OCI-LY7 (cell line): ENCODE results near the gene RET. TPM values are rescaled to one million over a fixed set of nuclear protein-coding genes. Genes with fewer than 3 reads are reported as not detected.

Source experiments
- BruUV-seq: library from RNA; stranded (reverse); fragments of 400-500 nt; replicated peaks from 2 replicates; lab custom pipeline; 2021; lab: Mats Ljungman, UMichigan
- CTCF ChIA-PET: fragments of 300-600 bp; sonication (Branson Sonifier 250); formaldehyde crosslinking; loops from one replicate; lab custom pipeline; 2022; ENCODE audit warnings: antibody characterized with exemption; ENCODE audit not compliant: unreplicated experiment; lab: Charles Lee
- POLR2A ChIA-PET: fragments of 300-600 bp; sonication (Branson Sonifier 250); formaldehyde crosslinking; loops from one replicate; lab custom pipeline; 2022; ENCODE audit warnings: antibody characterized with exemption; lab: Charles Lee
- DNase-seq: peaks from one replicate; pipeline ENCODE4 v3.0.0-alpha.2; 2015; ENCODE audit warnings: low spot score
- H2AFZ ChIP-seq: fragments of 200-600 bp; sonication (generic), shearing (Covaris generic); 2 replicates; pipeline ENCODE4 v1.6.1; 2014; ENCODE audit warnings: mild to moderate bottlenecking, antibody characterized with exemption, low read length, moderate library complexity
- H3K27ac ChIP-seq: fragments of 200-600 bp; sonication (generic); 2 replicates; pipeline ENCODE4 v1.5.1; 2014; ENCODE audit warnings: mixed run types, low read depth, mild to moderate bottlenecking, moderate library complexity, low read length, inconsistent platforms; ENCODE audit not compliant: poor library complexity, severe bottlenecking
- H3K36me3 ChIP-seq: fragments of 200-600 bp; sonication (generic); 2 replicates; pipeline ENCODE4 v1.6.1; 2014; ENCODE audit warnings: mild to moderate bottlenecking, antibody characterized with exemption, low read length, moderate library complexity, mixed read lengths; ENCODE audit not compliant: insufficient read depth
- H3K4me1 ChIP-seq: fragments of 200-600 bp; sonication (generic); 2 replicates; pipeline ENCODE4 v1.5.1; 2014; ENCODE audit warnings: mild to moderate bottlenecking, low read length; ENCODE audit not compliant: insufficient read depth, poor library complexity, severe bottlenecking
- H3K4me2 ChIP-seq: fragments of 200-600 bp; sonication (generic); 2 replicates; pipeline ENCODE4 v1.6.1; 2014; ENCODE audit warnings: mild to moderate bottlenecking, low read length
- H3K4me3 ChIP-seq: fragments of 200-600 bp; sonication (generic); 2 replicates; pipeline ENCODE4 v1.5.1; 2014; ENCODE audit warnings: mild to moderate bottlenecking, low read depth, low read length; ENCODE audit not compliant: poor library complexity, severe bottlenecking
- H3K79me2 ChIP-seq: fragments of 200-600 bp; sonication (generic); 2 replicates; pipeline ENCODE4 v1.6.1; 2016; ENCODE audit warnings: low read depth, mild to moderate bottlenecking, low read length, moderate library complexity, mixed read lengths; ENCODE audit not compliant: insufficient read depth
- H3K9me2 ChIP-seq: fragments of 200-600 bp; sonication (generic); 2 replicates; pipeline ENCODE4 v1.6.1; 2016; ENCODE audit warnings: mild to moderate bottlenecking, low read length, mixed read lengths; ENCODE audit not compliant: insufficient read depth
- H3K9me3 ChIP-seq: fragments of 200-600 bp; sonication (generic); 2 replicates; pipeline ENCODE4 v1.6.1; 2014; ENCODE audit warnings: mild to moderate bottlenecking, mixed run types, low read length, mixed read lengths
- H4K20me1 ChIP-seq: fragments of 200-600 bp; sonication (generic); 2 replicates; pipeline ENCODE4 v1.6.1; 2014; ENCODE audit warnings: mild to moderate bottlenecking, antibody characterized with exemption, low read length, moderate library complexity, mixed read lengths; ENCODE audit not compliant: insufficient read depth
- EZH2phosphoT487 ChIP-seq: fragments of 200-600 bp; sonication (generic); IDR thresholded peaks from 2 replicates; pipeline ENCODE4 v1.6.1; 2018; ENCODE audit warnings: low read depth, borderline replicate concordance, mild to moderate bottlenecking, mixed run types, antibody characterized with exemption, low read length, moderate library complexity, mixed read lengths
- intact Hi-C: fragments of 100-400 bp; cut with micrococcal nuclease; formaldehyde crosslinking; loops from one replicate; pipeline ENCODE4 v1.10.0; 2022; ENCODE audit not compliant: unreplicated experiment
- total RNA-seq, 2 experiments: library from RNA; depleted of rRNA in 1 of 2; stranded (reverse); fragments of >200 nt in 1 of 2; shearing (Covaris generic) in 1 of 2; gene quantifications; 2 replicates each; pipeline ENCODE4 v1.2.3, GENCODE V29; 2014 to 2022
- TF ChIP-seq, protein P1 (sequence below): fragments of 200-600 bp; sonication (generic); conservative IDR thresholded peaks from 2 replicates; pipeline ENCODE4 v1.5.1; 2014; ENCODE audit warnings: mild to moderate bottlenecking, antibody characterized with exemption, low read length, moderate library complexity, mixed read lengths

RET gene
- total RNA-seq, 2 experiments from 2014 or later = 0.06 TPM; not detected in 1

DNA sequence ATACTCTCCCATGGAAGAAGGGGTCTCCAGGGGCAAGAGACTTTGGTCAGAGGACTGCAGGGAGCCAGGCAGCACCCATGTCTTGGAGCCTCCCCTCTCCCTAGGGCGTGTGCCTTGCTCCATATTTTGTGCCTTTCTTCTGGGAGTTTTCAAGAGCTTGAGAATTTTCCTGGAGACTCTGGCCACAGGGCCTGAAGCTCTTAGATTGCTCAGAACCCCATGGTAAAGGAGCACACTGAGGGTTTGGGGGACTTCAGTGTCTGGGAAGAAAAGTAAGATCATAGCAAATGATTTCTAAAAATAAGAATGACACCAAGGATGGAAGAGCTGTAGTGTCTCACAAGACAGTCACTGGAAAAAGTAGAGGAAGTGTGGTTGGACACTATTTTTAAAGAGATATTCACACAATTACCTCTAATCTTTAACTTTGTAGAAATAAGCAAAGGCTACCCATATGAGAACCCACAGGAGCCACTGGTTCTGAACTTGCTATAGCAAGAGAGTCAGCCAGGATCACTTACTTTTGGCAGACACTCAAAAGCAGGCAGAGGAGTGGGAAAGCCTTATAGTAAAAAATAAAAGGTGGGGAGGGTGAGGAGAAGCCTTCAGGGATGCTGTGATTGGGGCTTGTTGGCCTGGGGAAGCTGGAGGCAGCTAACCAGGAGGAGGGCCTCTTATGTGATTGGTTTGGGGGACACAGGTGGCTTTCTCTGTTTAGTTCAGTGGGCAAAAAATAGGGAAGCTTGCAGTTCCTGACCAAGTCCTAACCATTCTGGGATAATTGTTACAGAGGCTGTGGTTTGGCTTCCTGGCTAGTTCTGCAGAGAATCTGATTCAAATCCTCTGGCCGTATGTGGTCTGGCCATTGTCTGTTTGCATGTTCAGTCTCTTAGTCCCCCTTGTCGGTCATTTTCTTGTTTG lies 56.3 kb downstream of the RET start:
- intact Hi-C loops = loop anchor here (10.0 kb wide), 2 partner anchors 498 to 578 kb away; partner anchors contain the start of gene ZNF33B
- CTCF ChIA-PET = interaction anchor here (1.1 kb wide), 1 partner anchor 72 kb away, joined by 3 read pairs; no protein-coding TSS in a partner anchor

DNA sequence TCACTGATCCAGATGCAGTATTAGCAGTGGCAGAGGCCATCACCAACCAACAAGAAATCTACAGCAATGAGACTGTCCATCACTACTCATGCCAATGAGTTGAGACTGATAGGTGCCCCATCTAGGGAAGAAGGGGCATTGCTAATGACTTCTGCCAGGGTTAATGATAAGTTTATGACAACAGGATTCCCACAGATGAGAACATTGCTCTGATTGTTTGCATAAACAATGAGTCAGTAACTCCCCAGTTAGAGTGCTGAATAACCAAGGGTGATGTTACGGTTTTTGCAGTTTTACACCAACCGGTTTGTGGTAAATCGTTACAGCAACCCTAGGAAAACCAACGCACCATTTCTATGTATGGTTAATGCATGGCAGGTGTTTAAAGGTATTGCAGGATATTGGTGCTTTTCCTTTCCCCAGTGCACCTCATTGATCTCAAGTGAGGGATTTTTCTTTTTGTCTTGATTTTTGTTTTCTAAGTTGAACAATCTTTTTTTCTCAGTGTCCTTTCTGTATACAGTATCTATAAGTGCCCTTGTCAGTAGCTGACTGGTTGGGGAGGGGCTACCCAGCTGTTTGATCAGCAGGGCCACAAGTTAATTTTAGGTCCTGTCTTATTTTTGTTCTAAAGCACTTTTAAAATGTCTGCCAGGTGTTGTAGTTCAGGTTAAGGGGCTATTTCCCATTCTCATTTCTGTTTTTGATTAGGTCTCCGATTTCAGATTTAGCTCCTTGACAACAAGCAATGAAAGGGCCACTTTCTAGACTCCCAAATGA lies 57.4 kb downstream of the RET start:
- POLR2A ChIA-PET = interaction anchor here (0.6 to 4.5 kb wide), 7 partner anchors 9 to 273 kb away, joined by 3 to 34 read pairs (median 3); no protein-coding TSS in a partner anchor
- H3K4me1 ChIP-seq = peaks cover 64% of the 10 kb centered on the region

More for the DNA sequence above, 56.3 kb downstream of the RET start:
- H3K36me3 ChIP-seq = no peaks in the 10 kb centered on the region
- no peak overlapping the region for H3K27ac ChIP-seq
- H2AFZ ChIP-seq = no peak overlapping the region
- POLR2A ChIA-PET = interaction anchor here (0.9 to 4.5 kb wide), 3 partner anchors 11 to 39 kb away, joined by 3 to 34 read pairs (median 3); no protein-coding TSS in a partner anchor
- H3K9me3 ChIP-seq = no peaks in the 10 kb centered on the region
- H3K9me2 ChIP-seq = no peaks in the 10 kb centered on the region
- H4K20me1 ChIP-seq = no peaks in the 10 kb centered on the region
- peak overlapping the region; percentile 1 for H3K4me3 ChIP-seq
- no TSS peak for BruUV-seq
- H3K4me1 ChIP-seq = peaks cover 76% of the 10 kb centered on the region
- TF ChIP-seq EZH2phosphoT487 = no peak
- TF ChIP-seq, protein P1, sequence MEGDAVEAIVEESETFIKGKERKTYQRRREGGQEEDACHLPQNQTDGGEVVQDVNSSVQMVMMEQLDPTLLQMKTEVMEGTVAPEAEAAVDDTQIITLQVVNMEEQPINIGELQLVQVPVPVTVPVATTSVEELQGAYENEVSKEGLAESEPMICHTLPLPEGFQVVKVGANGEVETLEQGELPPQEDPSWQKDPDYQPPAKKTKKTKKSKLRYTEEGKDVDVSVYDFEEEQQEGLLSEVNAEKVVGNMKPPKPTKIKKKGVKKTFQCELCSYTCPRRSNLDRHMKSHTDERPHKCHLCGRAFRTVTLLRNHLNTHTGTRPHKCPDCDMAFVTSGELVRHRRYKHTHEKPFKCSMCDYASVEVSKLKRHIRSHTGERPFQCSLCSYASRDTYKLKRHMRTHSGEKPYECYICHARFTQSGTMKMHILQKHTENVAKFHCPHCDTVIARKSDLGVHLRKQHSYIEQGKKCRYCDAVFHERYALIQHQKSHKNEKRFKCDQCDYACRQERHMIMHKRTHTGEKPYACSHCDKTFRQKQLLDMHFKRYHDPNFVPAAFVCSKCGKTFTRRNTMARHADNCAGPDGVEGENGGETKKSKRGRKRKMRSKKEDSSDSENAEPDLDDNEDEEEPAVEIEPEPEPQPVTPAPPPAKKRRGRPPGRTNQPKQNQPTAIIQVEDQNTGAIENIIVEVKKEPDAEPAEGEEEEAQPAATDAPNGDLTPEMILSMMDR = no peak
- H3K4me2 ChIP-seq = peak overlapping the region; percentile 89
- DNase-seq = no peak
- peaks cover 14% of the 10 kb centered on the region; the same call in 1 of the 2 replicates for H3K79me2 ChIP-seq

More for the DNA sequence above, 57.4 kb downstream of the RET start:
- CTCF ChIA-PET = no interaction called here
- TF ChIP-seq EZH2phosphoT487 = no peak
- TF ChIP-seq, protein P1 = no peak
- H4K20me1 ChIP-seq = peaks cover 2% of the 10 kb centered on the region; the same call in 1 of the 2 replicates
- H2AFZ ChIP-seq = no peak overlapping the region
- H3K4me2 ChIP-seq = peak overlapping the region; percentile 89
- no TSS peak for BruUV-seq
- no peaks in the 10 kb centered on the region for H3K9me2 ChIP-seq
- peaks cover 21% of the 10 kb centered on the region for H3K79me2 ChIP-seq
- DNase-seq = peak; percentile 73
- intact Hi-C loops = loop anchor here (10.0 kb wide), 2 partner anchors 500 to 580 kb away; partner anchors contain the start of gene ZNF33B
- H3K36me3 ChIP-seq = no peaks in the 10 kb centered on the region
- peak overlapping the region; percentile 44 for H3K4me3 ChIP-seq
- H3K9me3 ChIP-seq = no peaks in the 10 kb centered on the region
- H3K27ac ChIP-seq = peak overlapping the region; percentile 70
